Measurements from ENCODE around the gene ZNF547.

DNA sequence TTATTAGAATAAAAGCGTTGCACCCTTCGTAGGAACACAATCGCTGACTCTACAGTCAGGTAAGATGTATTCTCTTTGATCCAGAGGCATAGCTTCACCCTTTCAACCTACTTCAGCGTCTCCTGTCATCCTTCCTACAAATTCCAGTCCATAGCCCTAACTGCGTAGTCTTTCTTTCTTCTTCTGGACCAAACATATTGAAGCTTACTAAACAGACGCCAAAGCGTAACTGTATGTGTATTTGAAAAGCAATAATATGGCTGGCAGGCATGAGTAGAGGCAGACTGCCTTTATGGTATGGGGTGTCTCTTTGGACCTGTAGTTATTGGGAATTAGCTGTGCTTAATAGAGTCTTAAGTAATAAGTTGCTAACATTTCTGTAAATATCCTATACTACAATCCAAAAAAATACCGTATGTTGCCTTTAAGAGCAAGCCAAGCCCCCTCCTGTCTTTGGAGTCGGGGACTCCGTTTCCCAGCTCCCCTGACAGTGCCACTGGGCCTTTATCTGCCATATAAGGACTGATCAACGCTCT, 25.9 kb downstream of the ZNF547 start:
- TF ChIP-seq ZNF274 (IDR thresholded peaks at IDR 0.05; ENCODE audit: low read length) (no peak), ZNF274 (tag by site-specific recombination; IDR thresholded peaks at IDR 0.05; ENCODE audit: borderline replicate concordance) (no peak)
- TF ChIP-seq, protein P1, sequence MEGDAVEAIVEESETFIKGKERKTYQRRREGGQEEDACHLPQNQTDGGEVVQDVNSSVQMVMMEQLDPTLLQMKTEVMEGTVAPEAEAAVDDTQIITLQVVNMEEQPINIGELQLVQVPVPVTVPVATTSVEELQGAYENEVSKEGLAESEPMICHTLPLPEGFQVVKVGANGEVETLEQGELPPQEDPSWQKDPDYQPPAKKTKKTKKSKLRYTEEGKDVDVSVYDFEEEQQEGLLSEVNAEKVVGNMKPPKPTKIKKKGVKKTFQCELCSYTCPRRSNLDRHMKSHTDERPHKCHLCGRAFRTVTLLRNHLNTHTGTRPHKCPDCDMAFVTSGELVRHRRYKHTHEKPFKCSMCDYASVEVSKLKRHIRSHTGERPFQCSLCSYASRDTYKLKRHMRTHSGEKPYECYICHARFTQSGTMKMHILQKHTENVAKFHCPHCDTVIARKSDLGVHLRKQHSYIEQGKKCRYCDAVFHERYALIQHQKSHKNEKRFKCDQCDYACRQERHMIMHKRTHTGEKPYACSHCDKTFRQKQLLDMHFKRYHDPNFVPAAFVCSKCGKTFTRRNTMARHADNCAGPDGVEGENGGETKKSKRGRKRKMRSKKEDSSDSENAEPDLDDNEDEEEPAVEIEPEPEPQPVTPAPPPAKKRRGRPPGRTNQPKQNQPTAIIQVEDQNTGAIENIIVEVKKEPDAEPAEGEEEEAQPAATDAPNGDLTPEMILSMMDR (tag by site-specific recombination; IDR thresholded peaks at IDR 0.05): no peak

Measured in HEK293 (cell line).